Measurements from ENCODE around the gene HYAL4.

- TF ChIP-seq CTCF (IDR thresholded peaks at IDR 0.05) (peak; percentile 58), ELF1 (IDR thresholded peaks at IDR 0.05) (no peak), MXI1 (IDR thresholded peaks at IDR 0.05; ENCODE audit: low read depth, low read length) (peak; percentile 45; the same call in 1 of the 2 replicates), EZH2phosphoT487 (IDR thresholded peaks at IDR 0.05; ENCODE audit: borderline replicate concordance, low read depth) (no peak), NFIC (IDR thresholded peaks at IDR 0.05; ENCODE audit: borderline replicate concordance) (no peak), GATA2 (CRISPR knock-in tag; IDR thresholded peaks at IDR 0.05) (peak; percentile 52; the same call in 1 of the 2 replicates), GABPA (IDR thresholded peaks at IDR 0.05; ENCODE audit: low read depth) (no peak), RFX5 (IDR thresholded peaks at IDR 0.05; ENCODE audit: low read length) (no peak), TCF12 (IDR thresholded peaks at IDR 0.05) (no peak)
Measured at GRCh38 chr7:123871998-123872867, 27.3 kb downstream of the HYAL4 start.

Measured in SK-N-SH (cell line).